GM19193 (cell line): ENCODE measurements around the gene PPP4R1.

ENCODE experiments used
- POLR2A ChIP-seq: IDR thresholded peaks from 4 replicates; pipeline ENCODE4 v1.6.1; 2011; ENCODE audit not compliant: insufficient read depth, insufficient read length; ENCODE audit errors: extremely low read depth

The PPP4R1 gene

DNA sequence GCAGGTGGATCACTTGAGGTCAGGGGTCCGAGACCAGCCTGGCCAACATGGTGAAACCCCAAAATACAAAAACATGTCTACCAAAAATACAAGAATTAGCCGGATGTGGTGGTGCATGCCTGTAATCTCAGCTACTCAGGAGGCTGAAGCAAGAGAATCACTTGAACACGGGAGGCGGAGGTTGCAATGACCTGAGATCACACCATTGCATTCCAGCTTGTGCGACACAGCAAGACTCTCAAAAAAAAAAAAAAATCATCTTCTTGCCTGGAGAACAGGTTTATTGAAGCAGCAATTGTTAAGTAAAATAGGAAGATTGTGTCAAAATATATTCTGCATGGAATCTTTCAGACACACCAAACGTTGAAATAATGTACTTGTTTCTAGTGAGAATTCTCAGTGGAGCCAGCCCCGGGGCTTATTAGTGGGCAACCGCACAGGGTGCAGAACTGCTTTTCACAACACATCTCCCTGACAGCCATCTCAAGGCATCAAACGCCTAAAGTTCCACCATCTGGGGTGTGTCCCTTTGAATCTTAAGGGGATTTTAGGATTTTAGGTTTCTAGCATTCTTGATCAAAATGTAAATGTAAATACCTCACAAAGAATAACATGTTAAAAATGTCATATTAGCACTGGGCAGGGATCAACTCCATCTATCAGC, 28.6 kb upstream of the PPP4R1 start:
- TF ChIP-seq POLR2A = no peak

DNA sequence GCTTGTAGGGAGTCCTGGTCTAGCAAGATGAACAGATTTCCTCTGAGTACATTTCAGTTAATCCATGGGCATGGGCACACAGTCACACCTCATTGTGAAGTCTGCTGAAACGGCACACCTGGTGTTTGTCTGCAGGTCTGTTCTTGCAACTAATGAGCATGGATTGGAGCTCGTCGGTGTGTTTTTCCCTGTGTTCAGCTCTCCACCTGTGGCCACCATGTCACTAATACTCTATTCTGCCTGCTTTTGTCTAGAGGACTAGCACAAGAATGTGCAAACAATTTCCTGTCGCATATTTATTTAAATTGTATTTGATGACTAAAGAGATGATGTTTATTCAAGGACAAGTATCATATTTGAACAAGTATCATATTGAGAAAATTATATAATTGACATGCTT, 24.5 kb upstream of the PPP4R1 start:
- no peak for TF ChIP-seq POLR2A

DNA sequence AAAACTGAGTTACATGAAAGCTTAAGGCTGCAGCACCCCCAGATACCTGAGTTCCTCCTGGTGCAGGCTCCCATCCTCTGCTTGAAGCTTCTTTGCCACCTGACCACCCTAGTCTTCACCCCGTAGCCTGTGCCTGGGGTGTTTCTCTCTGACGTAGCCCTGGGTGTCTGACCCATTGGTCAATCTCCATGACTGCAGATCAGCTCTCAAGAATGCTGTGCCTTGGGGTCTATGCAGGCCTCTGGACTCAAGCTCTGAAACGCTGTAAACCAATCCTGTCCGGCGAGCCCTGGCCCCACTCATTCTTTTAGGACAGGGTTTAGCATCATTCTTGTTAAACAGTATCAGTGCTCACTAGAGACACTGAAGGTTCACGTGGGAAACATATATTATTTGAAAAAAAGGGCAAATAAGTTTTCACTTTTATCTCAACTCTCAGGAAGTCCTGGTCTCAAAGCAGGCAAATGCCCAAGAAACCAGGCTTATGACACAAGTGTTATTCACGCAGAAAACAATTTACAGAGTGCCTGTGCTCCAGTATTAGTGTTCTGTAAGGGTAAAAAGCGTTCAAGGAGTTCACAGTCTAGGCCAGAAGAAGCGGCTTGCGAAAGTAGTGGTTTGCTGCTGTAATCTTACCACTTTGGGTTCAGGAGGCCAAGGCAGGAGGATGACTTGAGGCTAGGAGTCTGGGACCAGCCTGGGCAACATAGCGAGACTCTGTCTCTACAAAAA, 22.8 kb upstream of the PPP4R1 start:
- TF ChIP-seq POLR2A = no peak

DNA sequence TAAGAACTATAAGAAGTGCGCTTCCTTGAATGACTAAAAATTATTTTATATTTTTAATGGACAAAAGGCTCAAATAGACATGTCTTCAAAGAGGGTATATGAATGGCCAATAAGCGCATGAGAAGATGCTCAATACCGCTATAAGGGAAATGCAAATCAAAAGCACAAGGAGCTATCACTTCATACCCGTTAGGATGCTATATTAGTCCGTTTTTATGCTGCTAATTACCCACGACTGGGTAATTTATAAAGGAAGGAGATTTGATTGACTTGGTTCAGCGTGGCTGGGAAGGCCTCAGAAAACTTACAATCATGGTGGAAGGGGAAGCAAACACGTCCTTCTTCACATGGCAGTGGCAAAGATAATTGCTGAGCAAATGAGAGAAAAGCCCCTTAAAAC, 20.5 kb upstream of the PPP4R1 start:
- TF ChIP-seq POLR2A = no peak

DNA sequence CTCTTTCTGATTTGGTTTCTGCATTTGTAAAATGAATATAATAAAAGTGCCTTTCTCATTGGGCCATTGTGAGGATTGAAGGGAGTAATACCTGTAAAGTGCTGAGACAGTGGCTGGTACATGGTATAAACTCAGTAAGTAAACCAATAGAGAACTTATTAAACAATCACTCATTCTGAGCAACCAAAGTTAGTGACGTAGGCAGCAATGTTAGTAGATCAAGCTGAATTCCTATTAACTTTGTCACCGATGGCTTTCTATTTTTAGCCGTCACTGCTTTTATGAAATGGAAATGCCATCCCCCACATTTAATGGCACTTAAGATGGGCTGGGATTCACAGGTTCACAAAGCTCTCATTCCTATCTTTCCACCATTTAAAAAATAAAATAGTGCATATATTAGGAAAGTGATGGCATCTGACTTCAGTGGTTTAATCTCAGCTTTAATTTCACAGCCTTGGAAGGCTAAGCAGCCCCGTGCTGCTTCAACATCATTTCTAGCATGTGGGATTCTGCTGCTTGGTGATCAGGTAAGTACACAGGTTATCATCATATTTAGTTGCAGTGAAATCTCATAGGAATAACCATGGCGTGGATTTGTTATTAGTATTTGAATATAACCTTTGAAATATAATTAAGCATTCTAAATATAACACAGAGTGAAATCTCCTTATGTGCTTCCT, 17.6 kb upstream of the PPP4R1 start:
- no peak for TF ChIP-seq POLR2A

DNA sequence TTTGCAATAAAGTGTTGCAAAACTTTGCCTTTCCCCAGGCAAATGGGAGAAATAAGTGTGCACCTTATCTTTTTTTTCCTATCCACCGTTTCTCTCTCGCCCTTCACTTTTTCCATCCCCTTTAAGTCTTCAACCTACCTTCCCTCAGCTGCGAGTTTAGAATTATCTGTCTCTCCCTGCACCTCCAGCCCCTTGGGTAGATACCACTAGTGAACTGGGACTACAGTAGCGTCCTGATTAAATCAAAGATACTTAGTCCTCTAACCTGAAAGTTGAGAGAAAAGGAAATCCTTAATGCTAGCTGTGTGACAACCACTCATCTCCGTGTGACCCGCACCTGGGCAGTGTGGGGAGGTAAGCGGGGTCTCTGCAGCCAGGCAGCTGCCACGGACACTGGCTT, 16.1 kb upstream of the PPP4R1 start:
- no peak for TF ChIP-seq POLR2A

DNA sequence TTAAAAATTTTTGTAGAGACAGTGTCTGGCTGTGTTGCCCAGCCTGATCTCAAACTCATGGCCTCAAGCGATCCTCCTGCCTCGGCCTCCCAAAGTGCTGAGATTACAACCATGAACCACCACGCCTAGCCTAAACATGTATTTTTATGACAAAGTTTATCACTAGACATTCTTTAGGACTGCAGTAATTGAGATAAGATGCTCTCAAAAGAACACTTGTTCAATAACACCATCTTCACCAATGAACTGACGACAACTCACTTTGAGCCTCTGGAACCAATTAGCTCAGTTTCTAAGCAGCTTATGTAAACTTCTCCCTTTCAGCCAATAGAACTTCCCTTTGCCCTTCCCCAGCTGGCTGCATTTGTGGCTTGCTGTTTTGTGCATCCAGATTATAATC, 15.3 kb upstream of the PPP4R1 start:
- TF ChIP-seq POLR2A = no peak

DNA sequence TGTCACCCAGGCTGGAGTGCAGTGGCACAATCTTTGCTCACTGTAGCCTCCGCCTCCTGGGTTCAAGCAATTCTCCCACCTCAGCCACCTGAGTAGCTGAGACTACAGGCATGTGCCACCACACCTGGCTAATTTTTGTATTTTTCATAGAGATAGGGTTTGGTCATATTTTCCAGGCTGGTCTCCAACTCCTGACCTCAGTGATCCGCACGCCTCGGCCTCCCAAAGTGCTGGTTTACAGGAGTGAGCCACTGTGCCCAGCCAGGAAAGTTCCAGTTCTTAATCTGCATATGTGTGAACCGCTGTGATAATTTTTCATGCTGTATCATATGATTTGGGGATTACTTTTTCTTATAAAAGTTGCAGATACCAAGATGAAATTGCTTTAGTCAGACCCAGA, 14.6 kb upstream of the PPP4R1 start:
- no peak for TF ChIP-seq POLR2A

DNA sequence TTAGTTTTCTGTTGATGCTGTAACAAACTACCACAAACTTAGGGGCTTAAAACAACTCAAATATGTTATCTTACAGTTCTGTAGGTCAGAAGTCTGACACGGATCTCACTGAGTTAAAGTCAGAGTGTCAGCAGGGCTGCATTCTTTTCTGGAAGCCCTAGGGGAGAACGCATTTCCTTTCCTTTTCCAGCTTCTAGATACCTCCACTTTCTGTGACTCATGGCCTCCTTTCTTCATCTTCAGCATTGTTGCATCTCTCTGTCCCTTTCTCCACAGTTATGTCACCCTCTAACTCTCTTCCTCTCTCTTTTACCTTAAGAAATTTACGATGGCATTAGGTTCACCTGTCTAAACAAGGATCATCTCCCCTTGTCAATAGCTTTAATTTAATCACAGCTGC, 13.3 kb upstream of the PPP4R1 start:
- TF ChIP-seq POLR2A = no peak

DNA sequence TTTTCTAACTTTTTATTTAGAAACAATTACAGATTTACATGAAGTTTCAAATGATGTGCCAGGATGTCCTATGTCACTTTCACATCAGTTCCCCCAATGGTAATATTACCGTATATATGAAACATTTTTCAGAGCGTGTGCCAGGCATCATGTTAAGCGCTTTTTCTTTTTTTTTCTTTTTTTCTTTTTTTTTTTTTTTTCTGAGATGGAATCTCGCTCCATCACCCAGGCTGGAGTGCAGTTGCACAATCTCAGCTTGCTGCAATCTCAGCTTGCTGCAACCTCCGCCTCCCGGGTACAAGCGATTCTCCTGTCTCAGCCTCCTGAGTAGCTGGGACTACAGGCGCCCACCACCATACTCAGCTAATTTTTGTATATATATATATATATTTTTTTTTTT, 5.6 kb upstream of the PPP4R1 start:
- no peak for TF ChIP-seq POLR2A

DNA sequence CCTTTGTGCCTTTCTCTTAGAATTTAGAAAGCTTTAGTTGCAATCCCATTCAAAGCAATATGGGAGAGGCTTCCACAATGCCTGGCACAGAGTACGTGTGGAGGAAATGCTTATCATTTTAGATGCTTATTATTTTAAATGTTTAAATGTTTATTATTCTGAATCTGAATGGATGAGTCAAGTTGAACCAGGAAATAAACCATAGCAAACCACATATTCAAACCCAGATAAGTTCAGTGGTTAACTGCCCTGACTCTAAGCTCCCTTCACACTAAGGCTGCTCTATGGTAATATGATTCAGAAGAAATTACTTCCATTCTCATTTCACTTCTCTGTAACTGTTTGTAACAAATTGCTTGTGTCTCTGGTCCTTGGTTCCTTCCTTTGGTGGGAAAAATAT, 5.2 kb upstream of the PPP4R1 start:
- TF ChIP-seq POLR2A = no peak

DNA sequence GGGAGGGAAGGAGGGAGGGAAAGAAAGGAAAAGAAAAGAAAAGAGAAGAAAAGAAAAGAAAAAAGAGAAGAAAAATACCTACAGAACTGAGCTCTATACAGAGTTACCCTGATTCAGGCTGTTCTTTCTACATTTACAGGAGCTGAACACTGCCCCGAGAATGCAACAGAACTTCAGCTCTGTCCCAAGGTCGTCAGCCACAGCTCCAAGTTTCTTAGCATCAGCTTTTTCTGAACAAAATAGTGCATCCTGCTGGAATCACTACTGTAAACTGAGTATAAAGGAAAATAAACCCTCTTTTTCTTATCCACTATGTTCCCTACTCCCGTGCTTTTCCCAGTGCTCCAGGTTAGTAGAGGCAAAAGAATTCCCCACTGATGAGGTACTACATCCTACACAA, 4.7 kb upstream of the PPP4R1 start:
- TF ChIP-seq POLR2A = no peak

DNA sequence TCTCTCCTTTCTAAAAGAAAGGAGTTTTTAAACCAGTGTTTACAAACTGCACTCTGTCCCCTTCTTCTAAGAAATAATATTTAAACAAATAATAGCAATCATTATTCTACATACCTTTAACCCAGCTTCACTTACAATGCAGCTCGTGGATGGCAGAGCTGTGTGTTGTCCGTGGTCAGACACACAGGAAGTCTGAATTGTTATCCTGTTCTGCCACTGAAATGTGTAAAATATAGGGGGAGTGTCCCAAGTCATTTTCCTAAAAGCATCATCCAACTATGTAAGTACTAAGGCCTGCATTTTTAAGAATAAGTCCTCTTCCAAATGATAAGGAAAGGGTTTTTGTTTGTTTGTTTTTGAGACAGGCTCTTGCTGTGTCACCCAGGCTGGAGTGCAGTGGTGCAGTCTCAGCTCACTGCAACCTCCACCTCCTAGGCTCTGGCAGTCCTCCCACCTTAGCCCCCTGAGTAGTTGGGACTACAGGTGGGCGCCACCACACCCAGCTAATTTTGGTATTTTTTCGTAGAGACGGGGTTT, 2.7 kb upstream of the PPP4R1 start:
- TF ChIP-seq POLR2A = no peak

DNA sequence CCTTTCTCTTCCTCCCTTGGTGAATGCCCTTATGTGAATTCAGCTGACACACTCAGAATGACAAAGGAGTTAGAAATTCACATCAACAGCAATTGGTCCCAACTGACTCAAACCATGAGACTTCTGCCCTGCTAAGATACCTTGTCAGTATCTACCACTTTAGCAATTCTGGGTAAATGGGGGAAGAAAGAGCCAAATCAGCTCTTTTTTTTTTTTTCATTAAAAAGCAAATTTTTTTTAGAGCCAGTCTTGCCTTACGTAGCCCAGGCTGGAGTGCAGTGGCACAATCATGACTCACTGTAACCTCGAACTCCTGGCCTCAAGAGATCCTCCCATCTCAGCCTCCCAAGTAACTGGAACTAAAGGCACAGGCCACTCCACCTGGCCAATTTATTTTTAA, 1.7 kb upstream of the PPP4R1 start:
- TF ChIP-seq POLR2A = no peak

DNA sequence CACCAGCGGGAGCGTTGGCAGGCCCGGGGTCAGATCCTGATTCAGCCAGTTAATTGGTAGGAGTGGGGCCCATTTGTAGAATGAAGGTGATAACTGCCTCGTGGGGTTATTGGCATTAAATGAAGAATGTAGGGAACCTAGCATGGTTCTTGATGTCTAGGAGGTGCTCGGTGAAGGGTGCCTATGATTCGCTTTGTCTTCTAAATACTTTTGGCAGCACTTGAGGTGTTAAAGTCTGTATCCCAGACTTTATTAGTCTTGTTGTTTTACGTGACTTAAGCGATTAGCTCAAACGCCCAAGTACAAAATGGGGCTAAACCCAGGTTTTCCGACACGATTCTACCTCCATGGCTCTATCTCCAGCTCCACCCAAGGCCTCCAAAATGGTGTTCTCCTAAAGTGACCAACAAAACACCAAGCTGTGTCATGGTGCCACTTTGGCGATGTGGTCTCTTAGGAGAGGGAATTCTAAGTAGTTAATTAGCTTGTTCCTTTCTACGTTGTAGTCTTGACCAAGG, 980 bp upstream of the PPP4R1 start:
- TF ChIP-seq POLR2A = no peak
